ENCODE data around the gene SHISA9.

- TF ChIP-seq, protein P1, sequence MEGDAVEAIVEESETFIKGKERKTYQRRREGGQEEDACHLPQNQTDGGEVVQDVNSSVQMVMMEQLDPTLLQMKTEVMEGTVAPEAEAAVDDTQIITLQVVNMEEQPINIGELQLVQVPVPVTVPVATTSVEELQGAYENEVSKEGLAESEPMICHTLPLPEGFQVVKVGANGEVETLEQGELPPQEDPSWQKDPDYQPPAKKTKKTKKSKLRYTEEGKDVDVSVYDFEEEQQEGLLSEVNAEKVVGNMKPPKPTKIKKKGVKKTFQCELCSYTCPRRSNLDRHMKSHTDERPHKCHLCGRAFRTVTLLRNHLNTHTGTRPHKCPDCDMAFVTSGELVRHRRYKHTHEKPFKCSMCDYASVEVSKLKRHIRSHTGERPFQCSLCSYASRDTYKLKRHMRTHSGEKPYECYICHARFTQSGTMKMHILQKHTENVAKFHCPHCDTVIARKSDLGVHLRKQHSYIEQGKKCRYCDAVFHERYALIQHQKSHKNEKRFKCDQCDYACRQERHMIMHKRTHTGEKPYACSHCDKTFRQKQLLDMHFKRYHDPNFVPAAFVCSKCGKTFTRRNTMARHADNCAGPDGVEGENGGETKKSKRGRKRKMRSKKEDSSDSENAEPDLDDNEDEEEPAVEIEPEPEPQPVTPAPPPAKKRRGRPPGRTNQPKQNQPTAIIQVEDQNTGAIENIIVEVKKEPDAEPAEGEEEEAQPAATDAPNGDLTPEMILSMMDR (IDR thresholded peaks at IDR 0.05; ENCODE audit: low read depth, low read length) = no peak
- no peak for TF ChIP-seq MYC (IDR thresholded peaks at IDR 0.05; ENCODE audit: low read depth, low read length)
- TF ChIP-seq POLR2A (IDR thresholded peaks at IDR 0.05; ENCODE audit: extremely low read depth, insufficient read length) = no peak
- TF ChIP-seq, protein P2, sequence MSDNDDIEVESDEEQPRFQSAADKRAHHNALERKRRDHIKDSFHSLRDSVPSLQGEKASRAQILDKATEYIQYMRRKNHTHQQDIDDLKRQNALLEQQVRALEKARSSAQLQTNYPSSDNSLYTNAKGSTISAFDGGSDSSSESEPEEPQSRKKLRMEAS (IDR thresholded peaks at IDR 0.05; ENCODE audit: low read depth, low read length) = no peak
Observed at GRCh38 chr16:13148294-13148693, 246.9 kb downstream of the SHISA9 start.

Data from NB4 (cell line).